Activated CD4-positive, alpha-beta T cell treated with anti-CD3 and anti-CD28 coated beads, Interleukin-2, Interleukin-6, amounts not matched to agents 100 ng/mL and 50 ng/mL, durations not matched to agents 16 hours and 8 hours (primary cell): ENCODE measurements around the gene PATZ1.

Experiments
- DNase-seq: peaks from one replicate; pipeline ENCODE4 v3.0.0-alpha.2; 2020

Gene PATZ1

GRCh38 chr22:31305194-31305593 is 41.0 kb downstream of the PATZ1 start:
- DNase-seq, result no peak

GRCh38 chr22:31302537-31302936 is 43.6 kb downstream of the PATZ1 start:
- no peak for DNase-seq

GRCh38 chr22:31302006-31302405 is 44.1 kb downstream of the PATZ1 start:
- DNase-seq, result no peak

GRCh38 chr22:31300896-31301295 is 45.2 kb downstream of the PATZ1 start:
- DNase-seq, result no peak

GRCh38 chr22:31295831-31296657 is 50.1 kb downstream of the PATZ1 start:
- DNase-seq, result peak; percentile 50

- DNase-seq, result no peak
Measured at GRCh38 chr22:31295360-31295759, 50.8 kb downstream of the PATZ1 start.

GRCh38 chr22:31292236-31292989 is 53.7 kb downstream of the PATZ1 start, which contains the start of gene PIK3IP1:
PIK3IP1 (minus strand) TSS chr22:31292488; CDS start chr22:31292344, 144 bp downstream.
- peak; percentile 91 for DNase-seq

GRCh38 chr22:31291481-31292235 is 54.5 kb downstream of the PATZ1 start:
- peak; percentile 32 for DNase-seq

- DNase-seq, result peak; percentile 96
Measured at GRCh38 chr22:31290494-31291471, 55.4 kb downstream of the PATZ1 start.

- DNase-seq, result no peak
Measured at GRCh38 chr22:31289344-31289743, 56.8 kb downstream of the PATZ1 start.

- DNase-seq, result no peak
Measured at GRCh38 chr22:31288496-31289240, 57.5 kb downstream of the PATZ1 start.

GRCh38 chr22:31287818-31288495 is 58.2 kb downstream of the PATZ1 start:
- no peak for DNase-seq

GRCh38 chr22:31286360-31287255 is 59.5 kb downstream of the PATZ1 start:
- DNase-seq, result peak; percentile 78

GRCh38 chr22:31284281-31285155 is 61.6 kb downstream of the PATZ1 start:
- DNase-seq, result no peak

GRCh38 chr22:31282748-31283468 is 63.2 kb downstream of the PATZ1 start:
- no peak for DNase-seq

- no peak for DNase-seq
Measured at GRCh38 chr22:31281733-31282132, 64.4 kb downstream of the PATZ1 start.

GRCh38 chr22:31279821-31280505 is 66.2 kb downstream of the PATZ1 start:
- no peak for DNase-seq
